ENCODE results near the gene STAC3.
"Not testable (repeated sequence)": the region's sequence is repeated elsewhere in the genome, so short reads cannot be mapped to it uniquely, and the experiment has no call there.

Gene STAC3

DNA sequence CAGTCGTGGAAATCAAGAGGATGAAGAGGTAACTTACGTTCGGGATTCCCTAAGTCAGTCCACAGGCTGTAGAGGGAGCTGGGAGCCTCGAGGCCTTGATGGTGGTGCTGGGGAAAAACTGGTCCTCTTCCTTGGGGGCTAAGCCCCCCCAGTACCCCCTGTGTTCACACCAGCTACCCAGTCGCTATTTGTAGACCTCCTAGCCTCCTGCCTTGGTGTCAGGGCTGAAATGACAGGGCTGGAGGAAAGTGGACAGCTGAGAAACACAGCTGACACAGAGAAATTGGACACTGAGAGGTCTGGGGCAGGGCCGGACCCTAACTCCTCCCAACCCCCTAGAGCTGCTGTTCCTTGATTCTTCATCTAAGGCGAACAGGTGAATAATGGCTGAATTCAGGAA lies at the start of gene STAC3:
TSS of gene STAC3 (minus strand) at position 232 of the 400 bp plus-strand sequence. CDS start 1,551 bp downstream, outside the sequence.
- DNase-seq = no peak

DNA sequence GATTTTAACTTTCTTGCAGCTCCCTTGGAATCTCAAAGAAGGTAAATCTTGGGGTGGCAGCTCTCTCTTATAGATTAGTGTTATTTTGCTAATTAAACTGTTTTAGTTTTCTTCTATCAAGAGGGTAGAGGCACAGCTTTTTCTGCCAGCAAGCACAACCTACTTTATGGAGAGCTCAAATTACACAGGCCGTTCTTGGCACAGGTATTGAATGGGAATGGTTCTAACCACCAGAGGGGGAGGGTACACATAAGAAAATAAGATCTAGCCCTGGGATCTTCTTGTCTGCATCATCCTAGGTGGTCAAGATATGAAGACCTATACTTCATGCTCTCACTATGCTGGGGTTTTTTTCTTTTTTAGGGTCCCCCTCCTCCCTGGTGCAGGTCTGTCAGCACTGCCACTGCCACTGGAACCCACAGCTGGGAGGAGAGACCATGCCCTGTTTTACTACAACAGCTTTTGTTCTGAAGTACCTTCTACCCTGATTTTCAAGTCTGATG lies 48.6 kb upstream of the STAC3 start:
- DNase-seq = no peak

DNA sequence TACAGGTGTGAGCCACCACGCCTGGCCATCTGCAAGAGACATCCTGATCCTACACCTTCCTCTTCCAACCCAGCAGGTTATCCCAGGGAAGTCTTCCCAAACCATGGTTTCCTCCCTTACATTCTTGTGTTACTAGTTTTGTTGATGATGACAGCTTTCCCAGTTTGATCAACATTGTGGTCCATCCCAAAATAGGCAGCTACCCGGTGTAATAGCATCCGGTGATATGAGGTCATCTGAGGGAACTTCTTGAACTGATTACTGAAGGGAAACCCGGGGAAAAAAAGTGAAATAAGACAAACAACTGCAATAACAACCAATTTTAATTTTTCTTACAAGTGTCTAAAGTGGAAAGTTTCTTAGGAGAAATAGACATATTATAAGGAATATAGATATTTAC lies 45.3 kb upstream of the STAC3 start:
- no peak for DNase-seq

DNA sequence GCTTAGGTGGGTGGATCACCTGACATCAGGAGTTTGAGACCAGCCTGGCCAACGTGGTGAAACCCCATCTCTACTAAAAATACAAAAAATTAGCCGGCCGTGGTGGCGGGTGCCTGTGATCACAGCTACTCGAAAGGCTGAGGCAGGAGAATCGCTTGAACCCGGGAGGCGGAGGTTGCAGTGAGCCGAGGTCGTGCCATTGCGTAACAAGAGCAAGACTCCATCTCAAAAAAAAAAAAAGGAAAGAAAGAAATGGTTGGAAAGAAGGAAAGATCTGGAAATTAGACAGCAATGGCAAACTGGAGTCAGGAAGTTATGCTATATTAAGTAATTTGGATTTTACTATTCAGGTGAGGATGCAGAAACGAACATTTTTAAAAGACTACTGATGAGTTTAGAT lies 31.1 kb upstream of the STAC3 start:
- DNase-seq = not testable (repeated sequence)

DNA sequence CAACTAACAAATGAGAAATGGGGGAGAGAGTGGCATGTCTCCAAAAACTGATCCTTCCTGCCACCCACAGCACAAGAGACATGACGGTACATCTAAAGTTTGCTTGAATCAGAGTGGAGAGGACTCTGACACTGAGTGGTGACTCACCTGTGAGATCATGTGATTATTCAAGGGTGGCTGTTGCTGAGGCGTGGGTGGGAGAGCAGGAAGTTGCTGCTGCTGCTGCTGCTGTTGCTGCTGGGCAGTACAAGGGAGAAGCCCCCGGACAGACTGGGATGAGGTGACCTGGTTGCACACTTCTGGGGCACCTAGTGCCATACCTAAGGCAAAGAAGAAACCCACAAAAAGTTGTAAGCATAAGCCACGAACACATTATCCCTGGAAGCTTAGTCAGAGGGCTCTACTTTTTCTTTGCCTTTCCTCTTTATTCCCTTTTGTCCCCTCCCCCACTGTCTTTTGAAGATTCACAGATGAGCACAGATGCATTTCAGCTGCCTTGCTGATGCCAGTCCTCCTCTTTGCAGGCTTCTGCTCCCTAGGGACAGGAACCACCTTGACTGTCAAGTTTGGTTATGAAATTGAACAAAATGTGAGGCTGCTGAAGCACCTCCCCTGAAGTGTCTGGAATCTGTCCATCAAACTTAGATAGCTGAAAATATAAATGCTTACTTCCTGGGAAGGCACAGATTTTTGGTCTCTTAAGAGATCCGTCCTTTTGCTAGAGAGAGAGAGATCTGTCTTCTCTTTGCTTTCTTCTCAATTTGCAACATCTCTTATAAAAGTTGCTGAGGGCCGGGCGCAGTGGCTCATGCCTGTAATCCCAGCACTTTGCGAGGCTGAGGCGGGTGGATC lies 29.4 kb upstream of the STAC3 start:
- DNase-seq = peak; percentile 85

DNA sequence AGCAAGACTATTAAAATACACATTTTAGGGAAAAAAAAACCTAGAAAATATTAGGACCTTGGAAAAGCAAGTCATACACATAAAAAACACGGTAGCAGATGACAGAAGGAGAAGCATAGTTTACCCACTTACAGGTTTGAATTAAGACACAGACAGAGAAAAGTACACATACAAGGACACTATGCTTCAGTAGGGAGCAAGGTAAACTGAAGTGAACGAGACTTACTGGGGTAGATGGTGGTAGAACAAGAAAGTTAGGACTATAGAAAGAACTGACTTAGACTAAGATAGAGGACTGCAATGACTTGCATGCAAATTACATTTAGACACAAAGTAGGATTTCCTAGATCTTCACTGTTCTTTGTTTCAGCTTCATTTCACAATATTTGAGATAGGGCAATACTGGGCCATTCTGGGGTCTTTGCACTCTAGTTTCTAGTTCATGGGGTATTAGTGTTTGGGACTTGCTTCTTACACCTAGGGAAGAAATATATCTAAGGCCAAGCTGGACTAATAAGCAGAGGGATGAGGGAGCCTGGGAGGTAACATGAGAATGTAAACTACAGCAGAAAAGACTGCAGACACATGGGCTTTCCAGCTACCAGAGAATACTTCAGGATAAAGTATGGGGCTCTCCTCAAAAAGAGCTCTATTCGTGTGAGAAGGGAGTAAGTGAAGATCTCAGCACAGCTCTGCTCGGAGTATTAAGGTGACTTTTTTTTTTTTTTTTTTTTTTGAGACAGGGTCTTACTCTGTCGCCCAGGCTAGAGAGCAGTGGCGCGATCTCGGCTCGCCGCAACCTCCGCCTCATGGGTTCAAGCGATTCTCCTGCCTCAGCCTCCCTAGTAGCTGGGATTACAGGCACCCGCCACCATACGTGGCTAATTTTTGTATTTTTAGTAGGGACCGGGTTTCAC lies 27.7 kb upstream of the STAC3 start:
- no peak for DNase-seq

DNA sequence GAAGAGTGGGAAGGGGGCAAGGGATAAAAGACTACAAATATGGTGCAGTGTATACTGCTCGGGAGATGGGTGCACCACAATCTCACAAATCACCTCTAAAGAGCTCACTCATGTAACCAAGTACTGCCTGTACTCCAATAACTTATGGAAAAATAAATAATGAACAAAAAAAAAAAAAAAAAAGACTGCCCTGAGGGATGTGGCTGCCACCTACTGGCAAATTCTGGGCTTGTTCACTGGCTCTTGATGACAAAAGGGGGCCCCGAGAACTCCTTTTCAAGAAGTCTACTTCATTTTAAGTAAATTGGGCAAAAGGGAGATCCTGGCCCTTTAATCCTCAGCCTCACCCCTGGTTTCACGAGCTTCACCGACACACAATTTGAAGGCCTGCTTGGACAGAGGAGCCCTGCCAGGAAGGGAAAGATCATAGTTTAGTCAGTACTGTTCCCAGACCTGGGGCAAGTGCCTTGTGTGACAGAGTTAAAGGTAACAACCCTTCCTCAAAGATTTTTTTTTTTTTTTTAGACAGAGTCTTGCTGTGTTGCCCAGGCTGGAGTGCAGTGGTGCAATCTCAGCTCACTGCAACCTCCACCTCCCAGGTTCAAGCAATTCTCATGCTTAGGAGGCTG lies 26.1 kb upstream of the STAC3 start:
- peak; percentile 21 for DNase-seq

DNA sequence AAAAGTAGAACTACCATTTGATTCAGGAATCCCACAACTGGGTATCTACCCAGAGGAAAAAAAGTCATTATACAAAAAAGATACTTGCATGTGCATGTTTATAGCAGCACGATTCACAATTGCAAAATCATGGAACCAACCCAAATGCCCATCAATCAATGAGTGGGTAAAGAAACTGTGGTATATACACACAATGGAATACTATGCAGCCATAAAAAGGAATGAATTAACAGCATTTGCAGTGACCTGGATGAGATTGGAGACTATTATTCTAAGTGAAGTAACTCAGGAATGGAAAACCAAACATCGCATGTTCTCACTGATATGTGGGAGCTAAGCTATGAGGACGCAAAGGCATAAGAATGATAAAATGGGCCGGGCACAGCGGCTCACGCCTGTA lies 25.2 kb upstream of the STAC3 start:
- DNase-seq = not testable (repeated sequence)

DNA sequence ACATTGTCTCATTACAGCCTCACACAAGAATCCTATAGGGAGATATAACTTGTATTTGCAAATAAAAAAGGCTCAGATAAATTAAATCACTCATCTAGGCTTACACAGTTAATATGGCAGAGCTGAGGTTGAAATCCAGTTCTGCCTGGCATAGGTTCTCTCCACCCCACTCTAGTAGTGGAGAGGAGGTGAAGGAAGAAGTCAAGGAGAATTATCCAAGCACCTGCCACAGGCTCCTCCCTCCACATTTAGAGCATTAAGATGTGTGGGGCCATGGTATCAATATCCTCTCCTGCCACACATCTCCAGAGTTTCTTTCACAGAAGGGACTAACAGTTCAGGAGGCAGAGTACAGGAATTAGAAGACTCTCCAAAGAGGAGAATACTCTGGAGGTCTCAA lies 22.5 kb upstream of the STAC3 start:
- no peak for DNase-seq

DNA sequence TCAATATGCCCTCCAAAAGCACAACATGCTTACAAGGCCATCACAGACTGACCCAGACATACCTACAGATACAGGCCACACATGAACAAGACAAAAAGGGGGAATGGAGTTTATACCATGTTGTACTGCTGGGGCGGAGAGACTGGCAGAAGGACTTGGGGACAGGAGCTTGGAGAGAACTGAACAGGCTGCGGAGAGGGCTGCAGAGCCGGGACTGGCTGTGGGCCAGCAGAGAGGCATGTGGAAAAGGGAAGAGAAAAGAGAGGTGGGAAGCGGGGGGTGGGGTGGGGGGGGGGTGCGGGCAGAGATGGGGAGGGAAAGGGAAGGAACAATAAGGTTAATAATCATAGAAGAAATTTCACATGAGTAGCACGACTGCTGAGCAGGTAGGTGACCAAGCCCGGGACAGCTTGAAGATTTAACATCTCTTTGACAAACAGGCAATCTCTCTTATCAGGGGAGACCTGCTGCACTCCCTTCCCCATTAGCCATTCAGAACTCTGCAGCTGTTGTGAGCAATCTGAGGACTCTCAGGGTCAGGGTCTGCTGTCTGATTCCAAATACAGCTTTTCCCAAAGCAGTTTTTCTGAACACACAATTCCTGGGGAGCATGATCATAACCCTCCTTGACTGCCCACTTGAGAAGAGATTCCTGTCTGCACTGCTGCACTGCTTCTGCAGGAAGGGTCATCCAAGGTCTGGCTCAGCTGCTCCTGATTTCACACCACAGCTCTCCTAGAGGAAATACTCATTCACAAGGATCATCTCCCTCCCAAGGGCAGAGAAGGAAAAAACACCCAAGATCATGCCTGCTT lies 21.6 kb upstream of the STAC3 start:
- DNase-seq = no peak

DNA sequence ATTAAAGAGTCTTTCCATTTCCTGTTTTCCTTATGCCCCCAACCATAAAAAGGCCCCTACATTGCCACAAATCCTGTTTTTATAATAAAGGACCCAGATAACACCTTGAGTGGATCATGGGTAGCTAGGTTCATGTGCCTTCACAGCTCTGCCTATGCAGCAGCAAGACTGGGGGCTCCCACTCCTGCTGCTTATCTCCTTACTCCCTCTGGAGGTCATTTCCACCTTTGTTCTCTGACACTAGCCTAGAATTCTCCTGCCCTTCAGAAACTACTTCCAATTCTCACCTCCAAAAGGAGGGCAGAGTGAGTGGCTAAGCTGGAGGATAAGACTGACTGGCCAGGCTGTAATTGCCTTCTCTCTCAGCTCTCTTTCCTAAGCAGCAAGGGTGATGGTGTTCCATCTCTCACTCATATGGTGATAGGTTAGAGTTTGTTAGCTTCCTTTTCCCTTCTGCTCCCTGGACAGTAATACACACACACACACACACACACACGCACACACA lies 20.0 kb upstream of the STAC3 start:
- DNase-seq = no peak

DNA sequence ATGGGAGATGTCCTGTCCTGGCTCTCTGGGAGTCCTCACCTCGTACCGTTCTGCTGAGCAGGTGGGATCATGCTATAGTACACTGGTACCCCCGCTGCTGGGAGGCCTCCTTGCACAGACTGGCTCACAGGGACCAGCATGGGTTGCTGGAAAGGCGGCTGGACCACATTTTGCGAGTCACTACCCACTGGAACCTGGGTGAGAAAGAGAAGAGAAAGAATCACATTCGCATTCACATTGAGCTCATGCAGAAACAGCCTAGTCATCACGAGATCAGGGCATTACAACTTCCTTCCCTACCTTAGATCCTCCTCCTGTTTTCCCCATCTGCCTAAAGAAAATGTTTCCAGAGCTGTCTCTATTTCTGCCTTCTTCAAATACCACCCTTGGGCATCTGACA lies 17.3 kb upstream of the STAC3 start:
- peak; percentile 9 for DNase-seq

DNA sequence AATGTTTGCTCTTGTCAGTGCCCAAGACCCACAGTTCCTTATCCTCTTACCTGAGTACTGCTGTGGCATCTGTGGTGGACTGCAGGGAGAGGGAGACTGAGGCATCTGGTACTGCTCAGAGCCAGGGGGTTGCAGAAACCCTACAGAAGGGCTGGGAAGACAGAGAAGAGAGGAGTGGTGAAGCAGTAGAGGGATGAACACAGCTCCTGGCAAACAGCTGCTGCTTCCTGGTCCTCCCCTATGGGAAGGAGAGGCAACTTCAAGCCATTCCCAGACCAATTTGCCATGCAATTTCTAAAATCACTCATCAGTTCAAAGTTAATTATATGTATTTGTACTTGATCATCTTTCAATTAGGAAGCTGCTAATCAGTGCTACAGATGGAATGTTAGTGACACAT lies 15.7 kb upstream of the STAC3 start:
- DNase-seq = no peak

DNA sequence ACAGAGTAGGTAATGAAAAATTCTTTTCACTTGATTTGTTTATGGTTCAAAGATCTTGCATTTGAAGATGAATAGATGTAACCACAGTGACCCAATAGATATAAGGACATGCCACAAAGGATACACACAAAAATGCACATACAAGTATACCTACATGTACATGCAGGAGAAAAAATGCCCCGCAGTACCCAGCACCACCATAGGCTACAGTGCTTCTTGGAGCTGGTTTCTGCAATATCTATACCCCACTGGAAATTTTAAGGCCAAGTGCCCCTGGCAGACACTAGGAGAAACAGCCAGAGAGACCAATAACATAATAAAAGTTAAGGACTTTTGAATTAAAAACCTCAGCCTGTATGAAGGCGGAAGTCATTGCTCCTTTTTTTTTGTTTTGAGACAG lies 12.1 kb upstream of the STAC3 start:
- DNase-seq = no peak

DNA sequence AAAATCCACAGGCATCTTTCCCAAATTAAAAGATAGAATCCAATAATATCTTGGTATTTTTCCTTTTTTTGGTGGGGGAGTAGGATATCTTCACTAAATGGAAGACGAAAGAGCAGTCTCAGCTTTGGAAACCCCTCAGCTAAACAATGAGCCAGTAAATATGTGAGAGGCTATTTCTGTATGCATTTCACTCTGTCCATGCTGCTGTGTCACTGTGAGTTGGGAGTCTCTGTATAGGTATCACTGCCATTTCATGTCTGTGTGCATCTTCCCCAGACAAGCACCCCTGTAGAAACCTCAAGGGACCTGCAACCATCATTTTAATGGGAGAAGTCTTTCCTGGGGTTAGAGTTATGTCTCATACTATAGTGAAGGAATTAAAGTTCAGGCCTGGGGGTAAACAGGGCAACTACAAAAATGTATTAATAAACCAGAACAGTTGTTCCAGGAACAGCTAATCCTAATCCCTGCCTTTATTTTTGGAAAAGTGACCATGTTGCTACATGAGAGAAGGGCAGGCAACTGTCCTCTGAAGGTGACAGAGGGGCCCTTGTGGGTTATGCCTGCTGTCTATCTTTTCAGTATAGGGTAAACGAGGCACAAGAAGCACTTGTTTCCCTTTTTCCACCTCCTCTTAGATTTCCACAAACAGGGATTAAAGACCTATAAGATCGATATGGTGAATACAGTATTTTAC lies 11.3 kb upstream of the STAC3 start:
- DNase-seq = no peak

DNA sequence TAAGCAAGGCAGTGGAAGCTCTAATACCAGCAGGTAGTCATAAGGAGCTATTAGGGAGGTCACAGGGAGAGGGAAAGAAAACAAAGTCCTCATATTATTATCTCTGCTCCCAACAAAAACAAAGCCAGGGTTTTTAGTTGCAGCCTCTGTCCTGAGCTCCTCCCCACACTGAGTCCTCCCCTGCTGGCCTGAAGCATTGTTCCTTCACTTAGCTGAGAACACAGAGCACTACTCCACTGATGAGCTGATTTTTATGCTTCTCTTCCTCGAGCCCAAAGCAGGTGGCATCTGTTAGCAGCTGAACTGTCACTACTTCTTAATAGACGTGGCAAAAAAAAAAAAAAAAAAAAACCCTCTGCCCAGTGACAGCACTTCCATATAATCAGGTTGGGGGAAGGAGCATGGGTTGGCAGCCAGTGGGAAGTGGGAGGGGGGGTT lies 10.5 kb upstream of the STAC3 start:
- DNase-seq = no peak

DNA sequence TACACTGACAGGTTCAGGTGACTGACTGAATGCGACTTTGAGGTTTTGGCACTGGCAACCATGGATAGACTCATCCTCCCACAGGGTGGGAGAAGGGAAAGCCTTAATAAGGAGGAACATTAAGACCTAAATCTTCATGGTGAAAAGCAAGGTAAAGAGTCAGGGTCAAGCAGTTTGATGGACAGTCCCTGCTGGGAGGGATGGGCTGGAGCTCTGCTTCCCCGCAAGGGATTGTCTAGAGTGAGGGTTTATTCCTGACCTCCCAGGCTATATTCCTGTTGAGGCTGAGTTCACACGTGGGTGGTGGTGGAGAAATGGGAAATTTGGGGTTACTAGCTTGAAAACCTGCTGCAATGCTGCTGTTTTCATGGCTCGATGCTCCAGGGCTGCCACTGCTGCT lies 9.4 kb upstream of the STAC3 start:
- no peak for DNase-seq

DNA sequence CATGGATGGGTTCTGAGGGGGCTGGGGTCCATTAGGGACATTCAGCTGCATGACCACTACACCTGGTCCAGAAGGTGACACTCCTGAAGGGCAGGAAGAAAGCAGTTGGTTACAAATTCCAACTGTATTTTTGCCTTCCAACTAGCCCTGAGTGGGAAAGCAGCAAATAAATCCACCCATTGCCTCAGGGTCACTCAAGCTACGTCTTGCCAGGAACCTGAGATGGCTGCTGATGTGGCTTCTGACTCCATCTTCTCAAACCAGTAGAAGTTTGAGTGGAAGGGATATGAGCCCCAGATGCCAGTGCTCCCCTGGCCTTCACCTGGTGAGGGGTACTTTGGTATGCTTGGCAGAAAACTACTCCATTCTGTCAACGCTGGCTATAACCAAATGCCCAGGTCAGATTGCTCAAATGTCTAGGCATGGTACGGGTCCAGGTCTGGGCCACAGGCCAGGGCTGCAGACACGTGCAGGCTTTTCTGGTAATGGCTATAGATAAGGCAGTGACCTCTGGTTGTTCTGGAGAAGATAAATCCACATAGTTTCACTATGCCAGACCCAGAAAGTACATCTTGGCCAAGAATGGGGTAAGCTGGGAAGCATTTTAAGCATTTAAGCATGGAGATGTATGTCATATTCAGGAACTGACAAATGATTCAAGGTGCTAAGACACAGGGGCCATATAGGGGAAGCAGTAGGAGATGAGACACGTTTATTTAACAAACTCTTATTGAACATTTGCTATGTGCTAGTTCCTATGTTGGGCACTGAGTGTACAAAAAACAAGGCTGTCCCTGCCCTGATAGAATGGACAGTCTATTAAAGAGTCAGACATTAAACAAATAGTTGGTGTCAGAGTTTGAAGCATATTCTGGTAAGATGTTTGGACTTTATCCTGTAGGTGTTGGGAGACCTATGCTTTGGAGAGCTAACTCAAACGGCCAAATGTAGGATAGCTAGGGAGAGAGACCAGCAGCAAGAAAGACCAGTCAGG lies 8.3 kb upstream of the STAC3 start:
- DNase-seq = no peak

DNA sequence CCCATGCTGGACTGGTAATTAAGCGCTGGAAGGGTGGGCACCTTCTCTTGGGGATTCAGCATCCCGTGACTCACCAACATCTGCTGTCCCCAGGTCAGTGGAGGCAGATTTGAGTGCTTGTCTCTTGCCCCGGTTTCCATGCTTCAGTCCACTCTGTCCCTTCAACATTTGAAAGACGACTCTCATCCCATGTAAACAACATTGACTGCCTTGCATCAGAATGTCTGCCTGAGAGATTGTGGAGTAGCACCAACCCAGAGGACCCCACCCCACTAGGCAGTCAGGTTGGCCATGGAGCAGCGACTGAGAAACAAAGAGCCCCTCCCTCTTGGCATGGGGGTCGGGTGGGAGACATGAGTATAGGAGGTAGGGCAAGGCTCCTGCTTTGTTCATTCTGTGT lies 4.9 kb upstream of the STAC3 start:
- DNase-seq = no peak
